Fibroblast of lung (primary cell): ENCODE data around the gene CHD2. TPM values are rescaled to one million over a fixed set of nuclear protein-coding genes. Genes with fewer than 3 reads are reported as not detected.

Source experiments
- DNase-seq, 2 donors: peaks; one replicate each; pipeline versions ENCODE4 v3.0.0 to v3.0.0-alpha.2; 2010; ENCODE audit warnings: low read depth in 2 of 2
- H2AFZ ChIP-seq: 2 replicates; pipeline ENCODE4 v1.5.1; 2012; ENCODE audit warnings: low read length, control low read depth, inconsistent platforms
- H3K27ac ChIP-seq: 2 replicates; pipeline ENCODE4 v1.5.1; 2011; ENCODE audit warnings: low read length, control low read depth; ENCODE audit not compliant: insufficient read depth
- H3K27me3 ChIP-seq: 2 replicates; pipeline ENCODE4 v1.5.1; 2011; ENCODE audit warnings: mild to moderate bottlenecking, low read length; ENCODE audit not compliant: control insufficient read depth, insufficient read depth
- H3K36me3 ChIP-seq: 2 replicates; pipeline ENCODE4 v1.5.1; 2011; ENCODE audit warnings: low read length; ENCODE audit not compliant: control insufficient read depth, insufficient read depth
- H3K4me1 ChIP-seq: 2 replicates; pipeline ENCODE4 v1.5.1; 2011; ENCODE audit warnings: low read length; ENCODE audit not compliant: control insufficient read depth, insufficient read depth; ENCODE audit errors: extremely low read depth
- H3K4me2 ChIP-seq: 2 replicates; pipeline ENCODE4 v1.5.1; 2011; ENCODE audit warnings: low read length, control low read depth; ENCODE audit not compliant: insufficient read depth; ENCODE audit errors: extremely low read depth
- H3K4me3 ChIP-seq, 4 experiments: fragments of 200-600 bp in 1 of 4; sonication (generic) in 1 of 4; replicated peaks in 1 of 4; 2 replicates each; pipeline ENCODE4 v1.5.1; 2011 to 2016; ENCODE audit warnings: low read length in 4 of 4, low read depth in 3 of 4, mild to moderate bottlenecking in 3 of 4, control low read depth in 2 of 4, inconsistent platforms in 1 of 4, mixed read lengths in 1 of 4; ENCODE audit not compliant: insufficient read depth in 1 of 4; ENCODE audit errors: control extremely low read depth in 1 of 4
- H3K79me2 ChIP-seq: 2 replicates; pipeline ENCODE4 v1.5.1; 2012; ENCODE audit warnings: mild to moderate bottlenecking, low read length, inconsistent platforms; ENCODE audit not compliant: control insufficient read depth, insufficient read depth
- H3K9ac ChIP-seq: 2 replicates; pipeline ENCODE4 v1.5.1; 2011; ENCODE audit warnings: mild to moderate bottlenecking, low read length, control low read depth; ENCODE audit not compliant: insufficient read depth
- H3K9me3 ChIP-seq: 2 replicates; pipeline ENCODE4 v1.5.1; 2012; ENCODE audit warnings: low read depth, low read length; ENCODE audit not compliant: control insufficient read depth, insufficient read depth
- H4K20me1 ChIP-seq: 2 replicates; pipeline ENCODE4 v1.5.1; 2011; ENCODE audit warnings: low read length; ENCODE audit not compliant: control insufficient read depth, insufficient read depth; ENCODE audit errors: extremely low read depth
- CTCF ChIP-seq, 2 donors: IDR thresholded peaks in 1 of 2; conservative IDR thresholded peaks in 1 of 2; 1 replicate in 1 of 2; 2 replicates in 1 of 2; pipeline ENCODE4 v1.5.1; 2011 to 2012; ENCODE audit warnings: low read length in 2 of 2, control low read depth in 1 of 2, inconsistent platforms in 1 of 2, low read depth in 1 of 2, mild to moderate bottlenecking in 1 of 2
- EZH2 ChIP-seq: IDR thresholded peaks from 2 replicates; pipeline ENCODE4 v1.5.1; 2012; ENCODE audit warnings: low read length, control low read depth, mild to moderate bottlenecking; ENCODE audit errors: missing control alignments
- polyA plus RNA-seq, 2 donors: library from polyadenylated mRNA; depleted of rRNA in 1 of 2; stranded (reverse) in 1 of 2; unstranded in 1 of 2; fragments of >200 nt; gene quantifications; 2 replicates each; pipeline ENCODE4 v1.2.1, GENCODE V29; 2011 to 2012; ENCODE audit warnings: missing spikeins in 1 of 2
- total RNA-seq: library from RNA; depleted of rRNA; stranded (reverse); fragments of >200 nt; gene quantifications from 2 replicates; pipeline ENCODE4 v1.2.1, GENCODE V29; 2014

Gene CHD2
- total and polyA plus RNA-seq, 2 donors (not counting 1 experiment from before 2014, with no cell fraction given): 36.5 to 92.5 TPM

GRCh38 chr15:92883876-92884435, 16.2 kb upstream of the CHD2 start:
- Histone ChIP-seq H3K79me2 (peaks cover 64% of the 10 kb centered on the region), H4K20me1 (no peaks in the 10 kb centered on the region), H3K4me3 (peak overlapping the region; percentile 68 to 88 (median 78)), H3K4me1 (peaks cover 4% of the 10 kb centered on the region), H3K36me3 (peaks cover 4% of the 10 kb centered on the region), H3K27ac (peak overlapping the region; percentile 89), H3K9ac (peak overlapping the region; percentile 99), H3K9me3 (no peaks in the 10 kb centered on the region), H3K4me2 (peak overlapping the region; percentile 89), H3K27me3 (no peaks in the 10 kb centered on the region), H2AFZ (no peak overlapping the region)
- no peak for DNase-seq
- TF ChIP-seq EZH2 (no peak), CTCF (conservative IDR thresholded peaks at IDR 0.05 in 1 of 2, IDR thresholded peaks at IDR 0.05 in 1 of 2; ENCODE audit: low read depth in 1 of 2, low read length in 2 of 2) (no peak)

GRCh38 chr15:92884436-92885223, 15.5 kb upstream of the CHD2 start:
- H3K27me3 ChIP-seq: no peaks in the 10 kb centered on the region
- no peak for TF ChIP-seq EZH2
- no peak for TF ChIP-seq CTCF (conservative IDR thresholded peaks at IDR 0.05 in 1 of 2, IDR thresholded peaks at IDR 0.05 in 1 of 2; ENCODE audit: low read depth in 1 of 2, low read length in 2 of 2)
- H2AFZ ChIP-seq: no peak overlapping the region
- peaks cover 70% of the 10 kb centered on the region for H3K79me2 ChIP-seq
- no peaks in the 10 kb centered on the region for H4K20me1 ChIP-seq
- H3K9me3 ChIP-seq: no peaks in the 10 kb centered on the region
- peak in 1 of 2 donors; percentile 45 for DNase-seq
- H3K4me3 ChIP-seq: peak overlapping the region; percentile 68 to 88 (median 78)
- H3K4me1 ChIP-seq: peaks cover 4% of the 10 kb centered on the region
- peak overlapping the region; percentile 89 for H3K4me2 ChIP-seq
- peak overlapping the region; percentile 89 for H3K27ac ChIP-seq
- peaks cover 4% of the 10 kb centered on the region for H3K36me3 ChIP-seq
- peak overlapping the region; percentile 99 for H3K9ac ChIP-seq

- H3K9ac ChIP-seq: peak overlapping the region; percentile 99
- no peaks in the 10 kb centered on the region for H4K20me1 ChIP-seq
- no peak overlapping the region for H2AFZ ChIP-seq
- no peaks in the 10 kb centered on the region for H3K27me3 ChIP-seq
- peak overlapping the region; percentile 89 for H3K27ac ChIP-seq
- peaks cover 77% of the 10 kb centered on the region for H3K79me2 ChIP-seq
- peak overlapping the region; percentile 68 to 88 (median 78) for H3K4me3 ChIP-seq
- DNase-seq: peak in 1 of 2 donors; percentile 34
- H3K9me3 ChIP-seq: no peaks in the 10 kb centered on the region
- H3K36me3 ChIP-seq: peaks cover 4% of the 10 kb centered on the region
- TF ChIP-seq CTCF (conservative IDR thresholded peaks at IDR 0.05 in 1 of 2, IDR thresholded peaks at IDR 0.05 in 1 of 2; ENCODE audit: low read depth in 1 of 2, low read length in 2 of 2) (no peak), EZH2 (no peak)
- H3K4me1 ChIP-seq: peaks cover 4% of the 10 kb centered on the region
- peak overlapping the region; percentile 89 for H3K4me2 ChIP-seq
Measured at GRCh38 chr15:92885224-92886041, 14.7 kb upstream of the CHD2 start.
